CD4-positive, alpha-beta memory T cell (primary cell): ENCODE data around the gene NECAB2. TPM values are rescaled to one million over a fixed set of nuclear protein-coding genes. Genes with fewer than 3 reads are reported as not detected.
A peak's percentile ranks its signal among the peaks of the same experiment; 100 is the strongest.

Experiments
- CTCF ChIA-PET: fragments of 350-600 bp; sonication (Branson Sonifier 250); formaldehyde crosslinking; loops from one replicate; lab custom pipeline; 2021; ENCODE audit warnings: inconsistent platforms; ENCODE audit not compliant: partially characterized antibody; lab: Charles Lee
- POLR2A ChIA-PET: fragments of 350-600 bp; sonication (Branson Sonifier 250); formaldehyde crosslinking; loops from one replicate; lab custom pipeline; 2021; ENCODE audit not compliant: partially characterized antibody; lab: Charles Lee
- DNase-seq, 5 donors: peaks; one replicate each; pipeline versions ENCODE4 v3.0.0 to v3.0.0-alpha.2; 2020 to 2022; ENCODE audit warnings: mixed read lengths in 1 of 5
- H3K27ac ChIP-seq: one replicate; pipeline ENCODE4 v1.7.0; 2013; ENCODE audit warnings: low read depth, low read length
- H3K27me3 ChIP-seq: 2 replicates; pipeline ENCODE4 v1.7.0; 2013; ENCODE audit warnings: mild to moderate bottlenecking, low read length, moderate library complexity; ENCODE audit not compliant: insufficient read depth
- H3K36me3 ChIP-seq: 2 replicates; pipeline ENCODE4 v1.7.0; 2013; ENCODE audit warnings: mild to moderate bottlenecking, low read length, moderate library complexity; ENCODE audit not compliant: insufficient read depth
- H3K4me1 ChIP-seq: 2 replicates; pipeline ENCODE4 v1.7.0; 2013; ENCODE audit warnings: mild to moderate bottlenecking, low read length, moderate library complexity; ENCODE audit not compliant: insufficient read depth
- H3K4me3 ChIP-seq, 2 donors: one replicate each; pipeline ENCODE4 v1.7.0; 2013; ENCODE audit warnings: low read length in 2 of 2, mild to moderate bottlenecking in 1 of 2
- H3K9me3 ChIP-seq, 2 donors: one replicate each; pipeline ENCODE4 v1.7.0; 2013; ENCODE audit warnings: low read length in 2 of 2, control low read depth in 1 of 2; ENCODE audit not compliant: control insufficient read depth in 1 of 2
- H3K27ac Mint-ChIP-seq, 7 donors: one replicate each; pipeline ENCODE4 v1.8.0; 2020 to 2021; ENCODE audit warnings: mixed read lengths in 7 of 7, mild to moderate bottlenecking in 6 of 7, inconsistent platforms in 3 of 7, moderate library complexity in 3 of 7
- H3K27me3 Mint-ChIP-seq, 2 donors: one replicate each; pipeline ENCODE4 v1.8.0; 2020 to 2021; ENCODE audit warnings: mixed read lengths in 2 of 2
- H3K36me3 Mint-ChIP-seq, 2 donors: one replicate each; pipeline ENCODE4 v1.8.0; 2020 to 2021; ENCODE audit warnings: mixed read lengths in 2 of 2, inconsistent platforms in 1 of 2, mild to moderate bottlenecking in 1 of 2
- H3K4me1 Mint-ChIP-seq, 4 donors: one replicate each; pipeline ENCODE4 v1.8.0; 2020 to 2021; ENCODE audit warnings: mixed read lengths in 4 of 4, mild to moderate bottlenecking in 1 of 4
- H3K4me3 Mint-ChIP-seq, 8 donors: one replicate each; pipeline ENCODE4 v1.8.0; 2020 to 2021; ENCODE audit warnings: mixed read lengths in 8 of 8, mild to moderate bottlenecking in 7 of 8, moderate library complexity in 6 of 8, inconsistent platforms in 3 of 8
- H3K9me3 Mint-ChIP-seq, 8 donors: one replicate each; pipeline ENCODE4 v1.8.0; 2020 to 2021; ENCODE audit warnings: mixed read lengths in 8 of 8, mild to moderate bottlenecking in 5 of 8, inconsistent platforms in 3 of 8, moderate library complexity in 1 of 8
- intact Hi-C: fragments of 100-400 bp; cut with micrococcal nuclease; formaldehyde crosslinking; loops from one replicate; pipeline ENCODE4 v1.15.1; 2023
- polyA plus RNA-seq, 2 donors: library from polyadenylated mRNA; unstranded; fragments of 300-500 nt; fragmentation: Illumina TruSeq; gene quantifications; one replicate each; pipeline ENCODE4 v1.2.3, GENCODE V29; 2021
- total RNA-seq, 2 experiments: library from RNA; stranded (reverse); gene quantifications; one replicate each; pipeline ENCODE4 v1.2.3, GENCODE V29; 2021

NECAB2 gene
- total and polyA plus RNA-seq, 4 experiments from 2014 or later, result not detected

GRCh38 chr16:83983491-83983890, 15.4 kb downstream of the NECAB2 start:
- Histone ChIP-seq H3K27me3 (no peaks in the 10 kb centered on the region), H3K9me3 (no peaks in the 10 kb centered on the region), H3K4me1 (no peaks in the 10 kb centered on the region), H3K27ac (no peak overlapping the region), H3K4me3 (no peak overlapping the region), H3K36me3 (no peaks in the 10 kb centered on the region)
- H3K27me3 Mint-ChIP-seq, result no peaks in the 10 kb centered on the region
- CTCF ChIA-PET, result interaction anchor here (2.0 kb wide), 1 partner anchor 27 kb away, joined by 5 read pairs; no protein-coding TSS in a partner anchor
- no peak overlapping the region for H3K27ac Mint-ChIP-seq
- intact Hi-C loops, result no loop called here
- no peak overlapping the region for H3K4me3 Mint-ChIP-seq
- no peak for DNase-seq
- H3K9me3 Mint-ChIP-seq, result peaks cover 0 to 11% (median 1%) of the 10 kb centered on the region in 8 donors
- no peaks in the 10 kb centered on the region for H3K36me3 Mint-ChIP-seq
- no peaks in the 10 kb centered on the region for H3K4me1 Mint-ChIP-seq
- POLR2A ChIA-PET, result no interaction called here

- Mint-ChIP-seq H3K4me3 (no peak overlapping the region), H3K36me3 (no peaks in the 10 kb centered on the region), H3K9me3 (peaks cover 0 to 2% (median 0%) of the 10 kb centered on the region in 8 donors), H3K27me3 (peaks cover 17 to 26% of the 10 kb centered on the region in 2 donors), H3K4me1 (no peaks in the 10 kb centered on the region), H3K27ac (no peak overlapping the region)
- no peaks in the 10 kb centered on the region for H3K36me3 ChIP-seq
- H3K27me3 ChIP-seq, result peaks cover 2% of the 10 kb centered on the region
- no peak overlapping the region for H3K27ac ChIP-seq
- ChIA-PET POLR2A (no interaction called here), CTCF (interaction anchor here (0.8 kb wide), 1 partner anchor 10 kb away, joined by 3 read pairs; no protein-coding TSS in a partner anchor)
- no peak for DNase-seq
- intact Hi-C loops, result no loop called here
- H3K9me3 ChIP-seq, result no peaks in the 10 kb centered on the region
- H3K4me1 ChIP-seq, result no peaks in the 10 kb centered on the region
- H3K4me3 ChIP-seq, result no peak overlapping the region
Measured at GRCh38 chr16:83989300-83989699, 21.3 kb downstream of the NECAB2 start.

DNA sequence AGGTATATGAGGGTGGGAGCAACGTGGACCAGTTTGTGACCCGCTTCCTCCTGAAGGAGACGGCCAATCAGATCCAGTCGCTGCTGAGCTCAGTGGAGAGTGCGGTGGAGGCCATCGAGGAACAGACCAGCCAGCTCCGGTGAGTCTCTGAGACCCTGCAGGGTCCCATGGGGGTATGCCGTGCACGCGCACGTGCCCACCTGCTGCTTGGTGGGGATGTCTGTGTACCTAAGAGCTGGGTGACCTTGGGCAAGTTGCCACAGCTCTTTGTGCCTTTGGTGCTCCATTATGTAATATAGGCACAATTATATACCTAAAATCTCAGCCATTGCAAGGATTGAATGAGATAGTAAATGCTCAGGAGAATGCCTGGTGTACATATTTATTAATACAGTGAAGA, 22.4 kb downstream of the NECAB2 start:
- ChIA-PET POLR2A (no interaction called here), CTCF (no interaction called here)
- no peak for DNase-seq
- peaks cover 27 to 29% of the 10 kb centered on the region in 2 donors for H3K27me3 Mint-ChIP-seq
- H3K27ac Mint-ChIP-seq, result no peak overlapping the region
- H3K4me1 Mint-ChIP-seq, result peaks cover 0 to 2% (median 0%) of the 10 kb centered on the region in 4 donors
- H3K4me1 ChIP-seq, result no peaks in the 10 kb centered on the region
- no peaks in the 10 kb centered on the region for H3K9me3 ChIP-seq
- H3K9me3 Mint-ChIP-seq, result peaks cover 0 to 4% (median under 1%) of the 10 kb centered on the region in 8 donors
- intact Hi-C loops, result no loop called here
- no peak overlapping the region for H3K4me3 ChIP-seq
- no peaks in the 10 kb centered on the region for H3K36me3 ChIP-seq
- H3K27me3 ChIP-seq, result peaks cover 2% of the 10 kb centered on the region
- H3K27ac ChIP-seq, result no peak overlapping the region
- H3K4me3 Mint-ChIP-seq, result no peak overlapping the region
- H3K36me3 Mint-ChIP-seq, result no peaks in the 10 kb centered on the region

GRCh38 chr16:83992624-83993023, 24.6 kb downstream of the NECAB2 start:
- ChIA-PET POLR2A (no interaction called here), CTCF (interaction anchor here (1.0 kb wide), 1 partner anchor 18 kb away, joined by 3 read pairs; no protein-coding TSS in a partner anchor)
- Mint-ChIP-seq H3K4me1 (peaks cover 0 to 2% (median 0%) of the 10 kb centered on the region in 4 donors), H3K9me3 (peaks cover 0 to 4% (median 2%) of the 10 kb centered on the region in 8 donors), H3K36me3 (no peaks in the 10 kb centered on the region), H3K4me3 (no peak overlapping the region), H3K27ac (no peak overlapping the region), H3K27me3 (peaks cover 30 to 35% of the 10 kb centered on the region in 2 donors)
- Histone ChIP-seq H3K4me3 (no peak overlapping the region), H3K4me1 (no peaks in the 10 kb centered on the region), H3K36me3 (no peaks in the 10 kb centered on the region), H3K27ac (no peak overlapping the region), H3K27me3 (peaks cover 2% of the 10 kb centered on the region), H3K9me3 (no peaks in the 10 kb centered on the region)
- intact Hi-C loops, result no loop called here
- no peak for DNase-seq

GRCh38 chr16:83994087-83994486, 26.0 kb downstream of the NECAB2 start:
- Mint-ChIP-seq H3K4me1 (peaks cover 0 to 2% (median 0%) of the 10 kb centered on the region in 4 donors), H3K36me3 (no peaks in the 10 kb centered on the region), H3K27me3 (peaks cover 35 to 41% of the 10 kb centered on the region in 2 donors), H3K27ac (peak overlapping the region in 1 of 7 donors; percentile 53), H3K4me3 (no peak overlapping the region), H3K9me3 (peaks cover 0 to 4% (median 3%) of the 10 kb centered on the region in 8 donors)
- H3K4me1 ChIP-seq, result no peaks in the 10 kb centered on the region
- H3K36me3 ChIP-seq, result no peaks in the 10 kb centered on the region
- intact Hi-C loops, result no loop called here
- ChIA-PET POLR2A (no interaction called here), CTCF (no interaction called here)
- H3K4me3 ChIP-seq, result no peak overlapping the region
- DNase-seq, result no peak
- H3K27me3 ChIP-seq, result peaks cover 2% of the 10 kb centered on the region
- H3K9me3 ChIP-seq, result no peaks in the 10 kb centered on the region
- no peak overlapping the region for H3K27ac ChIP-seq

DNA sequence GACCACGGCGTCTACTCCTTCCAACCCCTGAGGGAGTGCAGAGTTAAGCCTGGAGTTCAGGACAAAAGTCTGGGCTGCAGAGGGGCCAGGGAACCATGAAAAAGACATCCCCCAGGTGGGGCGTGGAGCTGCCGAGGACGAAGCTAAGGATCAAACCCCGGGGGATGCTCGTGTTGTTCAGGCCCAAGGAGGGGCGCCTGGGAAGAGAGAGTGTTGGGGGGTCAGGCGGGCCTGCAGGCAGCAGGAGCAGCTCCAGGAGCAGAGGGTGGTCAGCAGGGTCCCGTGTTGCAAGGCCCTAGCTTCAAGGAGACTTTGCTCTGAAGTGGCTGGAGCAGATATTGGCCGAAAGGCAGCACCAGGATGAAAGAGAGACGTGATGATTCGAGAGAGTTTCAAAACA, 26.7 kb downstream of the NECAB2 start:
- Histone ChIP-seq H3K4me3 (no peak overlapping the region), H3K27me3 (peaks cover 2% of the 10 kb centered on the region), H3K27ac (no peak overlapping the region), H3K9me3 (no peaks in the 10 kb centered on the region), H3K4me1 (no peaks in the 10 kb centered on the region), H3K36me3 (no peaks in the 10 kb centered on the region)
- peaks cover 0 to 4% (median 3%) of the 10 kb centered on the region in 8 donors for H3K9me3 Mint-ChIP-seq
- POLR2A ChIA-PET, result no interaction called here
- CTCF ChIA-PET, result no interaction called here
- peaks cover 30 to 43% of the 10 kb centered on the region in 2 donors for H3K27me3 Mint-ChIP-seq
- DNase-seq, result no peak
- intact Hi-C loops, result no loop called here
- H3K27ac Mint-ChIP-seq, result no peak overlapping the region
- H3K36me3 Mint-ChIP-seq, result no peaks in the 10 kb centered on the region
- H3K4me1 Mint-ChIP-seq, result peaks cover 0 to 2% (median 0%) of the 10 kb centered on the region in 4 donors
- no peak overlapping the region for H3K4me3 Mint-ChIP-seq

GRCh38 chr16:83995754-83996153, 27.7 kb downstream of the NECAB2 start:
- Mint-ChIP-seq H3K4me1 (peaks cover 0 to 2% (median 0%) of the 10 kb centered on the region in 4 donors), H3K9me3 (peaks cover 0 to 4% (median 3%) of the 10 kb centered on the region in 8 donors), H3K4me3 (peak overlapping the region in 1 of 8 donors; percentile 26), H3K27ac (no peak overlapping the region), H3K36me3 (no peaks in the 10 kb centered on the region), H3K27me3 (peaks cover 22 to 37% of the 10 kb centered on the region in 2 donors)
- CTCF ChIA-PET, result no interaction called here
- Histone ChIP-seq H3K27ac (no peak overlapping the region), H3K4me1 (no peaks in the 10 kb centered on the region), H3K27me3 (no peaks in the 10 kb centered on the region), H3K36me3 (no peaks in the 10 kb centered on the region), H3K4me3 (no peak overlapping the region), H3K9me3 (no peaks in the 10 kb centered on the region)
- intact Hi-C loops, result no loop called here
- POLR2A ChIA-PET, result no interaction called here
- no peak for DNase-seq
